ENCODE results near the gene BHMT. TPM values are rescaled to one million over a fixed set of nuclear protein-coding genes. Genes with fewer than 3 reads are reported as not detected.
"Not testable (repeated sequence)": the region's sequence is repeated elsewhere in the genome, so short reads cannot be mapped to it uniquely, and the experiment has no call there.

BHMT gene
- total and polyA plus RNA-seq, 2 experiments from 2014 or later: 10.2 to 22.1 TPM

- Histone ChIP-seq H3K9me2 (replicated peaks; ENCODE audit: insufficient read depth) (no peaks in the 10 kb centered on the region), H4K20me1 (ENCODE audit: insufficient read depth, poor library complexity, severe bottlenecking) (no peaks in the 10 kb centered on the region), H3K27ac (no peak overlapping the region), H3K4me3 (no peak overlapping the region), H2AFZ (no peak overlapping the region), H3K9me3 (ENCODE audit: low read depth) (no peaks in the 10 kb centered on the region), H3K79me2 (no peaks in the 10 kb centered on the region), H3K27me3 (no peaks in the 10 kb centered on the region), H3K4me1 (ENCODE audit: insufficient read depth) (no peaks in the 10 kb centered on the region), H3K4me2 (no peak overlapping the region), H3K36me3 (replicated peaks; ENCODE audit: insufficient read depth, low read depth) (no peaks in the 10 kb centered on the region)
- 89% methylated on average over 3 of the region's 3 CpGs for WGBS (ENCODE audit: low lambda C conversion rate, missing lambda C conversion rate)
- DNase-seq (ENCODE audit: low spot score): no peak
- TF ChIP-seq EZH2phosphoT487 (IDR thresholded peaks at IDR 0.05; ENCODE audit: low read depth, severe bottlenecking, unreplicated experiment) (no peak), EZH2 (IDR thresholded peaks at IDR 0.05; ENCODE audit: borderline replicate concordance) (no peak), CTCF (IDR thresholded peaks at IDR 0.05; ENCODE audit: poor library complexity) (no peak)
Observed at GRCh38 chr5:79149433-79149832, 37.8 kb downstream of the BHMT start.

- 51% methylated on average over 6 of the region's 6 CpGs for WGBS (ENCODE audit: low lambda C conversion rate, missing lambda C conversion rate)
- Histone ChIP-seq H3K4me1 (ENCODE audit: insufficient read depth) (no peaks in the 10 kb centered on the region), H3K4me3 (no peak overlapping the region), H2AFZ (no peak overlapping the region), H3K27ac (no peak overlapping the region), H3K79me2 (no peaks in the 10 kb centered on the region), H3K9me3 (ENCODE audit: low read depth) (no peaks in the 10 kb centered on the region), H4K20me1 (ENCODE audit: insufficient read depth, poor library complexity, severe bottlenecking) (no peaks in the 10 kb centered on the region), H3K9me2 (replicated peaks; ENCODE audit: insufficient read depth) (no peaks in the 10 kb centered on the region), H3K27me3 (no peaks in the 10 kb centered on the region), H3K36me3 (replicated peaks; ENCODE audit: insufficient read depth, low read depth) (no peaks in the 10 kb centered on the region), H3K4me2 (no peak overlapping the region)
- DNase-seq (ENCODE audit: low spot score): no peak
- TF ChIP-seq CTCF (IDR thresholded peaks at IDR 0.05; ENCODE audit: poor library complexity) (no peak), EZH2phosphoT487 (IDR thresholded peaks at IDR 0.05; ENCODE audit: low read depth, severe bottlenecking, unreplicated experiment) (no peak), EZH2 (IDR thresholded peaks at IDR 0.05; ENCODE audit: borderline replicate concordance) (no peak)
Observed at GRCh38 chr5:79151942-79152671, 40.5 kb downstream of the BHMT start.

- Histone ChIP-seq H3K79me2 (no peaks in the 10 kb centered on the region), H3K4me2 (no peak overlapping the region), H2AFZ (no peak overlapping the region), H3K36me3 (replicated peaks; ENCODE audit: insufficient read depth, low read depth) (no peaks in the 10 kb centered on the region), H3K27me3 (no peaks in the 10 kb centered on the region), H4K20me1 (ENCODE audit: insufficient read depth, poor library complexity, severe bottlenecking) (no peaks in the 10 kb centered on the region), H3K9me3 (ENCODE audit: low read depth) (no peaks in the 10 kb centered on the region), H3K27ac (no peak overlapping the region), H3K9me2 (replicated peaks; ENCODE audit: insufficient read depth) (no peaks in the 10 kb centered on the region), H3K4me3 (no peak overlapping the region), H3K4me1 (ENCODE audit: insufficient read depth) (no peaks in the 10 kb centered on the region)
- WGBS (ENCODE audit: low lambda C conversion rate, missing lambda C conversion rate): 79% methylated on average over 2 of the region's 2 CpGs
- DNase-seq (ENCODE audit: low spot score): no peak
- no peak for TF ChIP-seq CTCF (IDR thresholded peaks at IDR 0.05; ENCODE audit: poor library complexity)
- TF ChIP-seq EZH2phosphoT487 (IDR thresholded peaks at IDR 0.05; ENCODE audit: low read depth, severe bottlenecking, unreplicated experiment): no peak
- TF ChIP-seq EZH2 (IDR thresholded peaks at IDR 0.05; ENCODE audit: borderline replicate concordance): no peak
Observed at GRCh38 chr5:79157305-79157704, 45.7 kb downstream of the BHMT start.

GRCh38 chr5:79161647-79162046 lies 50.0 kb downstream of the BHMT start:
- WGBS (ENCODE audit: low lambda C conversion rate, missing lambda C conversion rate): 87% methylated on average over 7 of the region's 7 CpGs
- H4K20me1 ChIP-seq (ENCODE audit: insufficient read depth, poor library complexity, severe bottlenecking); H3K9me3 ChIP-seq (ENCODE audit: low read depth); H3K4me1 ChIP-seq (ENCODE audit: insufficient read depth); H3K27ac ChIP-seq; H3K36me3 ChIP-seq (replicated peaks; ENCODE audit: insufficient read depth, low read depth); DNase-seq (ENCODE audit: low spot score); H3K4me2 ChIP-seq; H2AFZ ChIP-seq; H3K79me2 ChIP-seq; H3K27me3 ChIP-seq; H3K4me3 ChIP-seq; H3K9me2 ChIP-seq (replicated peaks; ENCODE audit: insufficient read depth): not testable (repeated sequence)

Data from hepatocyte (in vitro differentiated cells).